GM19239 (cell line): Measurements from ENCODE around the gene LDLRAD3.

Source experiments
- DNase-seq: peaks from one replicate; pipeline ENCODE4 v3.0.0; 2011; ENCODE audit warnings: low spot score; ENCODE audit not compliant: insufficient read length
- FAIRE-seq: peaks from 2 replicates; lab custom pipeline; 2011; peaks lifted over from hg19 to GRCh38; lab: Jason Lieb, UNC

Gene LDLRAD3

DNA sequence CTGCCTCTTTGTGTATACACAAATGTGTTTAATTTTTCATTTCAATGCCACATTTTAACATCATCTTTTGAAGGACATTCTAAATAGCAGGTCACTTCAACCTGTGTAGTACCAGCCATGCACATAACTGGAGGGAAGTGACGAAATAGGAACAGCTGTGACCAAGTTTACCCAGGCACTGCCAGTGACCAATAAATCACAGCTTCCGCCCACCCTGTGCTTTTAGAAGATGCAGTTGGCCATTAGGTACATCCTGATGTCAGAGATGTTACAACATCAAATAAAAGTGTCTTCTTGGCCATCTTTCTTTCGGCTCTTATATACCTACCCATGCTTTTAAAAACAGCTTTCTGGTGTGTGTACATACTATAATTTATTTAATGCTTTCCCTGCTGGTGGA lies 7.8 kb downstream of the LDLRAD3 start:
- DNase-seq (no peak), FAIRE-seq (no peak)

DNA sequence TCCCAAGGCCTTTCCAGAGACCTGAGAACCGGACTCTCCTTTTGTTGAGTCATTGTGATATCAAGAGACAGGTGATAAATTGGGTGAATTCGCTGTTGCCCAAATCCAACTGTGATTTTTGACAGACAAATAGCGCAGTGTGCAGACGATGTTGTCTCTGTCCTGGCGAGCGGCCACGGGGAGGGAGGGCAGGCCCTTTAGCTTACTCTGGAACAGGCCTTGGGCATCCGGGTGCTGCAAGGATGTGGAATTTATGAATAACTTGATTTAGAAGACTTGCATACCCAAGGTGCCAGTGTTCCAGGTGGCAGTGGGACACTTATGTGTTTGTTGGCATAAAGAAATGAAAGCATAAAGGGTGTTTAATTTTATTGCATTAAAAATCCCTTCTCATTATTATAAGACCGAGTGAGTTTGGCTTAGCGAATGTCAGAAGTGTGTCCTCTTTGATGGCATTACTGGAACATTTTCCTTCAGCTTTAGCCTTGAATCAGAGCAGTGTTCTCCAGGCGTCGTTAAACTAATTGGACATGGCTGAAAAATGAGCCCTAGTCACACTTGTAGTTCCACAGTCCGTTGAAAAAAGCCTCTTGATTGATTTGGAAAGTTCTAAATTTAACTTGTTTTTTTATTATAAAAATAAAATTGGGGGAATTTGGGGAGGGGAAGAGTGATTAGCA lies 9.4 kb downstream of the LDLRAD3 start:
- FAIRE-seq (no peak), DNase-seq (no peak)

DNA sequence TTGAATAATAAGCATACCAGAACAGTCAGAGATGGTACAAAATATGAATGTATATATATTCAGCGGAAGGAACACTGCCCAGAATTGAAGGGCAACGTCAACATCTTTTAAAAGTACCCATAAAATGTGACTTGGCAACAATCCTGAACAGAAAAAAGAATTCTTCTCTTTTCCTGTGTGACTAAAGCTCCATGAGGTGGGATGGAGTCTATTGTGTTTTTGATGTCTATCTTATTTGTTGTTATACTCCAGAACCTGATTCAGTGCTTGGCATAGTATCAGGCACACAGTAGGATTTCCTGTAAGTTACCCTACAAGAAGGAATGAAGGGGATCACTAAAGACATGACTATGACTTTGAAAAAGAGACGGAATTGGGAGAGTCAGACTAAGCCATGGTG lies 10.3 kb downstream of the LDLRAD3 start:
- FAIRE-seq, result no peak

GRCh38 chr11:35955636-35956035 lies 11.8 kb downstream of the LDLRAD3 start:
- DNase-seq (no peak), FAIRE-seq (no peak)

More for the DNA sequence above, 10.3 kb downstream of the LDLRAD3 start:
- no peak for DNase-seq

GRCh38 chr11:35962369-35963138 lies 18.7 kb downstream of the LDLRAD3 start:
- DNase-seq, result no peak
- no peak for FAIRE-seq

DNA sequence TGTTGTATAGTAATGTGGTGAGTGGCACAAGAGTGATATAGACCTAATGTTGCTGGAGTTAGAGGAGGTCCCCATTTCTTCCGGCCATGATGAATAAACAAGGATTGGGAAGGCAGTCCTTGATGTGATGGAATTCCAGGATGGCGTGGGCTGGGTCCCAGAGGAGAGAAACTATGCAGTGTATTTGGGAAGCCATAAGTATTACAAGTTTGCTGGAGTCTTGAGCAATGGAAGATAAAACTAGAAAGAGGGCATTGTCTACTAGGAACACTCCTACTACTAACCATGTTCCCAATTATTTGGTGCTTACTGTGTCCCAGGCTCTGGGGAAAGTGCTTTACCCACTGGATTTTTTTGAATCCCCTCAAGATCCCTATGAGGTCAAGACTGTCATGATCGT lies 20.0 kb downstream of the LDLRAD3 start:
- FAIRE-seq (no peak), DNase-seq (no peak)

GRCh38 chr11:35964841-35965240 lies 21.0 kb downstream of the LDLRAD3 start:
- no peak for FAIRE-seq
- DNase-seq, result no peak

DNA sequence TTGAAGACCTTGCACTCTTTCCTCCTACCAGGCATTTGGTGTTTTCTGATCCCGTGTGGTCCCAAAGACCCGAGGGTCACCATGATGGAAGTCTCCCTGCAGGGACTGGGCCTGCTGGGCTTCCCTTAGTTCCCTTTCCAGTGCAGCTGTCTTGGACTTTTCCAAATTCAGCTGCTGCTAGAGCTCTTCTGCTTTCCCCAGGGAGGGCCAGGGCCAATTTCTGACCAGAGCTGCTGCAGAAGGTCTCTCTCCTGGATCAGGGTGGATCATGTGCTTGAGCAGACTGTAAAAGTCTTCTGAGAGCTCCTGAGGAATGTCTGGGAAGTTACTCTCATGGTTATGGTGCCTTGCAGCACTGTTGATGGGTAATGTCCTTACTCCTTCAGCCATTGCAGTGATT lies 23.2 kb downstream of the LDLRAD3 start:
- no peak for FAIRE-seq
- DNase-seq, result no peak

- no peak for FAIRE-seq
Measured at GRCh38 chr11:35968386-35969088, 24.7 kb downstream of the LDLRAD3 start.

GRCh38 chr11:35969089-35970042 lies 25.5 kb downstream of the LDLRAD3 start:
- DNase-seq (no peak), FAIRE-seq (no peak)

More at GRCh38 chr11:35968386-35969088, 24.7 kb downstream of the LDLRAD3 start:
- DNase-seq, result no peak

DNA sequence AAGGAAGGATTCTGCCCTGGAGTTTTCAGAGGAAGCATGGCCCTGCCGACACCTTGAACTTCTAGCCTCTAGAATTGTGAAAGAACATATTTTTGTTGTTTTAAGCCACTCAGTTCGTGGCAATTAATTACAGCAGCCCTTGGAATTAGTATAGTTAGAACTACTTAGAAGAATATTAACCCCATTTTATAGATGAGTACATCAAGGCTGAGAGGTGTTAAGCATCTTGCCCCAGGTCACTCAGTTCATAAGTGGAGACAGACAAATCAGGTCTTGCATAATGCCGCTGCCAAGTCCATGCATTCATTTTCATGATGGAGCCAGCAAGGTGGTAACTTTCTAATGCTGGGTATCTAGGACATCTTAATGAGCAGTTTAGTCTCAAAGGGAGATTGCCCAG lies 26.6 kb downstream of the LDLRAD3 start:
- no peak for FAIRE-seq
- DNase-seq, result no peak

- FAIRE-seq (no peak), DNase-seq (no peak)
Measured at GRCh38 chr11:35971841-35972422, 28.1 kb downstream of the LDLRAD3 start.

- no peak for FAIRE-seq
- DNase-seq, result no peak
Measured at GRCh38 chr11:35974882-35975589, 31.2 kb downstream of the LDLRAD3 start.

DNA sequence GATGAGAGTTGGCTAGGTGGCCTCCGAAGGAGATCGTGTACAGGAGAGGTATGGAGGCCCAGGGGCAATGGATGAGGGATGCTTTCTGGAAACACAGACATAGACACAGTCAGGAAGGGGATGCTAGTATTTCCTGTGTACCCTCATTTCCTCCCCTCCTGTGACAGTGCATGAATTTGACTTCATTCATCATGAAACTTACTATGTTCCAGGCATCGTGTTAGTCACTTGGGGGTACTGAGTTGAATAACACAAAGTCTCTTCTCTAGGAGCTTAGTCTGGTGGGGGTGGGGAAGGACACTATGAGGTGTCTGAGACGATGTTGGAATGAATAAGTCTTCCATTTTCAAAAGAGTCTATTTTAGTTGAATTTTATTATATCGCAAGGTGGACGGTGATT lies 32.6 kb downstream of the LDLRAD3 start:
- DNase-seq (no peak), FAIRE-seq (no peak)

DNA sequence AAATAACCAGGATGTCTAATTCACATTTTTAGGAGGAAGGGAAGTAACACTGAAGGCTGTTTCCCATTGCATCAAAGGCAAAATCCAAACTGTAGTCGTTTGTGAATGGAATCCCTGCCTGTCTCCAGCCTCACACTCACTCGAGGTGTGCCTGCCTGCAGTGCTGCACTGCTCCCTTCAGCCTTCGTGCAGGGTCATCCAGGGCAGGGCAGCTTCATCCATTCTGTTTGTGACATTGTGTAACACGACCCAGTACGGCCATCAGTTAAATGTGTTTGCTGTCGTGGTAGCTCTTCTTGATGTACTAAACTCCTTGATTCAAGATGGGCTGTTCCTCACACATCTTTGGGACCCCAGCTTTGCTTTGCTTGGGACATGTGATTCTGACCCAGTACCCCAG lies 34.3 kb downstream of the LDLRAD3 start:
- DNase-seq, result no peak

GRCh38 chr11:35978891-35979290 lies 35.0 kb downstream of the LDLRAD3 start:
- DNase-seq (no peak), FAIRE-seq (no peak)

More for the DNA sequence above, 34.3 kb downstream of the LDLRAD3 start:
- no peak for FAIRE-seq

- no peak for FAIRE-seq
- DNase-seq, result no peak
Measured at GRCh38 chr11:35980686-35981390, 37.0 kb downstream of the LDLRAD3 start.

DNA sequence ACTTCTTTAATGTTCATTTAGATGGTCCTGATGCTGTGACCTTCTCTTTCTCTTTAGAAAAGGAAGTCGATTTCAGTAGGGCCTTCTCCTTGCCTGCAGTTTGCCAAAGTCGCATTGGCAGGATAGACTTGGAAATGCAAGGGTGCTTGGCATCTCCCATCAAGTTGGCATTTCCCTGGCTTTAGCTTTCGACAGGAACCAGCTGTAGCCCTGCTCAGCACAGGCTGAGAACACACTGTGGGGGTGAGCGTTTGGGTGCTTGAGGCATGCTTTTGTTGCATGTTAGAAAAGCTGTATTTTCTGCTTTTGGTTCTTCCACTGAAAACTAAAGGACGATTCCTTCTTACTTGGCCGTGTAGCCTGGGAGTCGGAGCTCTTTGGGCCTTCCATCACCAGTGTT lies 37.7 kb downstream of the LDLRAD3 start:
- FAIRE-seq, result no peak
- no peak for DNase-seq
